Hematopoietic multipotent progenitor cell (in vitro differentiated cells): ENCODE data around the gene C1orf198. TPM values are rescaled to one million over a fixed set of nuclear protein-coding genes. Genes with fewer than 3 reads are reported as not detected.

Experiments
- DNase-seq, 3 donors: peaks; one replicate each; pipeline ENCODE4 v3.0.0-alpha.2; 2011 to 2015; ENCODE audit warnings: low read depth in 2 of 3, low spot score in 2 of 3
- total RNA-seq: library from RNA; depleted of rRNA; stranded (reverse); fragments of >200 nt; gene quantifications from one replicate; pipeline ENCODE4 v1.2.3, GENCODE V29; 2012

C1orf198 gene
- total RNA-seq, 1 donor, result 7.3 TPM

GRCh38 chr1:230836793-230837192 is 31.5 kb downstream of the C1orf198 start:
- DNase-seq, result no peak

DNA sequence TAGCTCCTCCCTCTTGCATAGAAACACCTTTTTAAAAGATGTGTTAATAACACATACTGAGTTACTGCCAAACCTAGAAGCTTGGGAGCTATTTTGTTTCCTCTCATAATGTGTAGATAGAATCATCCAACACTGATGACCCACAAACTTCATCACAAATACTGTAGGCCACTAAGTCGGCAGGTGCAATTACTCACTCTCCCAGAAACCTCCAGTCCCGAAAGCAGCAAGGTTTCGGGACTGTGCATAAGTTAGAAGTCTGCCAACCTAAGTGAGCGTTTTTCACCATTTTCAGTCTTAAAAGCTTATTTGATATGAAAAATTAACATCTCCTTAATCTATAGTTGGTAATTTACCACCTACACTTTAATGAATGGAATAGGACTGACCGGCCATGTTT is 32.0 kb downstream of the C1orf198 start:
- no peak for DNase-seq

- no peak for DNase-seq
Observed at GRCh38 chr1:230834292-230834691, 34.0 kb downstream of the C1orf198 start.

- no peak for DNase-seq
Observed at GRCh38 chr1:230833511-230833910, 34.8 kb downstream of the C1orf198 start.

GRCh38 chr1:230832476-230832875 is 35.8 kb downstream of the C1orf198 start:
- no peak for DNase-seq

GRCh38 chr1:230831771-230832170 is 36.5 kb downstream of the C1orf198 start:
- no peak for DNase-seq

DNA sequence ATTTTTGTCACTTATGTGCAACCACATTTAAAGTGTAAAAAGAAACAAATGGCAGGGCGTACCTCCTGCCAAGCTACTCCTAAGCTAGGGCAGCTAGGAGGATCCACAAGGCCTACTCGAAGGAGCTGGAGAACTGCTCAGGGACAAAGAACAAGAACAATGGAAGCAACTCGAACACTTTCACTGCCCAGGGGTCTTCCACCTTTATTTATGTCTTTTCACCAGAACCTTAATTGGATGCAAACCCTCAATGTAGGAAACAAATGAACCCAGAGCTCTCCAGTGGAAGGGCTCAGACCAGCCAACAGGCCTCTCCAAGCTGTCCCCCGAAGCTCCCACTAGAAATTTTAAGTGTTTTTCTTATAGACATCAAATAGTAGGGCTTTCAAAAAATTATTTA is 39.9 kb downstream of the C1orf198 start:
- no peak for DNase-seq

DNA sequence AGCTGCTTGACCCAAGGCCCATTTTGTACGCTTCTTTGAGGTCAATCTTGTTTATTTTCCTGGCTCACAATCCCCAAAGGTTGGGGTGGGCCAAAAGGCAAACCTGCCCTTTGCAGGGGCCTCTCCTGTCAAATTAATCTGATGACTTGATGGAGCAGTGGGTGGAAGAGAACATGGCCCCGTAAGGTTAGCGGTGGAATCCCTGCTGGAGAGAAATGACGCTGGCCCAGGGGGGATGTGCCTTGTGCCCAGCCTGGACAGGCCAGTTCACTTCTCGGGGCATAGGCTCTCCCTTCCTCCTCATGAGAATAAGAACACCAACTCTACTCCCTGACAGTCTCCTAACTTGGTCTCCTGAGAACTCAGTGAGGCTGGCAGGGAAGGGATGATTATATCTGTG is 40.5 kb downstream of the C1orf198 start:
- no peak for DNase-seq

DNA sequence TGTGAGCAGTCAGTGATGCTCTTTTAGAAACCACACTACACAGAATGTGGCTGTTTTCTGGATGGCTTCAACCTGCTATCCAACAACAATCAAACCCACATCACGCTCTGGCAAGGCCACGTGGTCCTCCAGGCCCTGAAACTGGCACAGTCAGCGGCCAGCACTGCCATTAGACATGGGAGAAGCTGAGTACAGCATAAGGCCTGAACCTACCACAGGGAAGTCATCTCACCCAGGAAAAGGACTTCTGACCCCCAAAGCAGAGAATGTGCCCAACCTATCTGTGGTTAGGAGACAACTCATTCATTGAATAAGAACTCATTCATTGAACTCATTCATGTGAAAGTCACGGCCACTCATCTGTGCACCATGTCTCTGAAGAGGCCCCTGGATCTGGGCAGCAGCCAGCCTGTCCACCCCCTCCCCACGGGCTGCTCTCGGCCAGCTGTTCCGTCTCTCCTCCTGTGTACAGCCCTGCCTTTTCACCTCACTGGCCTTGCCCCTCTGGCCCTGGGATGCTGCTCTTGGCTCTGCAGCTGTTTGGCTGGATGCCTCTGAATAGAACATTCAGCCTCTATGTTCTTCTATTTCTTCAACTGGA is 41.1 kb downstream of the C1orf198 start:
- no peak for DNase-seq

DNA sequence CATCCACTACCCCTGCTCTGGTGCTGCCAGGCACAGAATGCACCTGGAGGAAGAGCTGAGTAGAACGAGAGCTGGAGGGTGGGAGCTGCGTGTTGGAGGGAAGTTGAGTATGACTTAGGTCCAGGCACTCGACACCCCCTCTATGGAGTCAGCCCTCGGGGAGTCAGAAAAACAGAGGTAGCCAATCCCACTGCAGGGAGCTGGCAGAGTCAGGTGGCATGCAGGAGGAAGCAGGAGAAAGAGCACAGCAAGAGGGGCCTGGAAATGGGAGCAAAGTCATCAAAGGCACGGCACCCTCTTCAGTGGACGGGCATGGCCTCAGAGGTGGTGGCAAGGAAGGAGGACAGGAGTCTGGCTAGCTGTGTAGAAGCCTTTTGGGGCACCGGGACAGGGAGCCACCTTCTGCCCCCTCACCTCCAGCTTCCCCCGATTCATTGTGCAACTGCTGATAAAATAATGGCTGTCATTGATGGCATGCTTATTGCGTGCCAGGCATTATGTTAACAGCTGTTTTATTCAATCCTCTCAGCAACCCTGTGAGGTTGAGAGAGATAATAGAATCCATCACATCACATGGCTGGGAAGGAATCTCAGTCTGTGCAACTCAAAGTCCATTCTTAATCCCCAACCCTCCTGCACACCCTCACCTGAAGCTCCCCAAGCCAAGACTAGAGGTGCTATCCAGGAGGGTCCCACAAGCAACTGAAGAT is 42.0 kb downstream of the C1orf198 start:
- no peak for DNase-seq

DNA sequence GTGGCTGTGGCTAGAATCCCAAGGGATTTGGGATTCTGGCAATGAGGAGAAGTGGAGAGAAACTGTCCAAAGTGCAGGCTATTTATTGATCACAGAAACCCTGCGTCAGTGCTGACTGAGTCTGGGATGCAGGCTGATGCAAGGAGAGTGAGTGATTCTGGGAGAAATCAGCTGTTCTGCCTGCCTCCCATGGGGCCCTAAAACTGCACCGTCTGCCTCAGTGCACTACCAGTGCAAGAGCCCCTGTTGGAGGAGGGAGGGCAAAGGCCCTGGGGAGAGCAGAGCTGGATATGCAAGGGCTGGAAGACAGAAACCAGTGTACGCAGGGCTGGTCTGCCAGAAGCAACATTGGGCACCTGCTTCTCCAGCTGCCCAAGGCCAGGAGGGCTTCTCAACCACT is 42.6 kb downstream of the C1orf198 start:
- no peak for DNase-seq

- DNase-seq, result peak in 1 of 3 donors; percentile 9
Observed at GRCh38 chr1:230824919-230825721, 43.2 kb downstream of the C1orf198 start.

DNA sequence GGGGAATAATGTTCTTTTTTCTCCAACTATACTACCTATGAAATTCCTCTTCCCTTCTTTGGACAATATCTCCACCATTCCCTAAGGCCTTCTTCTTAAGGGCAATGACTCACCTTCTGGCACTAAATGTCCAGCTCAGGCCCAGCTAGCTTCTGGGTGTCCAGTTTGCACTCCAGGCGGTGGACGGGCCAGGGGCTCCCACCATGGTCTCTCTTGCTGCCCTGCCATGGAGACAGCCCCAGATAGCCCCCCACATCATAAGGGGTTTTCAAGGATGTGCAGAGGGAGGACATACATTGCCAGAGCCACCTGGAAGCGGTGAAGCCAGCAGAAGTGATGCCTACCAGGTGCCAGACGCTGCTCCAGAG is 43.8 kb downstream of the C1orf198 start:
- no peak for DNase-seq

GRCh38 chr1:230823931-230824381 is 44.4 kb downstream of the C1orf198 start:
- DNase-seq, result no peak

- DNase-seq, result no peak
Observed at GRCh38 chr1:230823426-230823825, 44.9 kb downstream of the C1orf198 start.

DNA sequence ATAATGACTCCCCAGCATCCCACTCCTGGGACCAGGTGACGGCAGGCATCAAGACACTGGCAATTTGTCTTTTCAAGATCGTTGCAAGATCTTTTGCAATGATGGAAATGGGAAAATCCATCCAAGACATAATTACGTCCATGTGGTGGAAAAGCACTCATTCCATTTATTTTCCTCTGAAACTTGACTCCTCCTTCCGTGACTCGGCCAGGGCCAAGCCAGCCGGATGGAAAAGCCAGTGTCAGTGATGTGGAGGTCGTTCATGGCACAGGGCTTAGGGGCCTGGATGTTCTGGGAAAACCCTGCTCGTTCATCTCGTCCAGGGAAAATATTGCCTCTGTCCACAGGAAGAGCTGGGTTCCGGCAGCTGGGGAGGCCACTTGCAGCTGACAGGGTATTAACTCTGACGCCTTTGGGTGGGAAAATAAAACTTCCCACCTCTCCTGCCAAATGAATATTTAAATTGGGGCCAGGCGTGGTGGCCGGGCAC is 46.2 kb downstream of the C1orf198 start:
- DNase-seq, result no peak

DNA sequence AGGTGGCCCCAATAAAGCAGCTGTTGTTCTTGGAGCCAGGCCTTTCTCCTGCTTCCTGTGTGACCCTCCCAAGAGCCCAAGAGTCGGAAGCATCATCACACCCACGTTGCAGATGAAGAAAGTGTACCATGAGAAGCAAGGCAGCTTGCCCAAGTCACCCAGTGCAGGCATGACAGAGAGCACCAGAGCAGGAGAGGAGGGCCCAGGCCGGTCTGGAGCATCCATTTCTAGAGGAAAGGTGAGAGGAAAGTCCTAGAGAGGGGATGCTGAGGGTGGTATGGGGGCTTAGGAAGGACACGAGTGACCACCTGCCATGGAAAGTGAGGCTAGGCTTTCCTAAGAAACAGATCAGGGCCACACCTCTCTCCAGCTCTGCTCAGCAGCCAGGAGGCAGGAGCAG is 47.0 kb downstream of the C1orf198 start:
- DNase-seq, result no peak

- DNase-seq, result no peak
Observed at GRCh38 chr1:230820568-230820967, 47.8 kb downstream of the C1orf198 start.

DNA sequence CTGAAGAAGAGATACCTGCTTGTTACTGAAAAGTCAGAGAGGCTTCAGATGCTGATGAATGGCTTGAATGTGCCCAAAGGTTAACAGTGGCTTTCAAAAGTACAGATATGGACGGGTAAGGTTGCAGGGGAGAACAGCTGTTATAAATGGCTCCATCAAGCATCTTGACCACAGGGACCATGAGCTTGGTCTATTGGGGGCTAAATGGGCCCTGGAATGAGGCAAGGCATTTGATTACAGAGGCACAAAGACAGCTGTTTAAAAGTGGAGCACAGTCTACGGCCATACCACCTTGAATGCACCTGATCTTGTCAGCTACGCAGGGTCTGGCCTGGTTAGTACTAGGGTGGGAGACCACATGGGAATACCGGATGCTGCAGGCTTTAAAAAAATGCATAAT is 48.3 kb downstream of the C1orf198 start:
- DNase-seq, result no peak

- DNase-seq, result no peak
Observed at GRCh38 chr1:230818901-230819300, 49.4 kb downstream of the C1orf198 start.

- DNase-seq, result no peak
Observed at GRCh38 chr1:230818367-230818766, 50.0 kb downstream of the C1orf198 start.

- no peak for DNase-seq
Observed at GRCh38 chr1:230816018-230816417, 52.3 kb downstream of the C1orf198 start.
